ENCODE measurements around the gene SYT1.

SYT1 gene

GRCh38 chr12:79151956-79152355, 287.4 kb downstream of the SYT1 start:
- H3K36me3 Mint-ChIP-seq (ENCODE audit: low read depth) = no peaks in the 10 kb centered on the region
- H3K9me3 Mint-ChIP-seq = no peaks in the 10 kb centered on the region
- H3K27me3 Mint-ChIP-seq = no peaks in the 10 kb centered on the region
- H3K4me3 Mint-ChIP-seq = no peak overlapping the region
- H3K27ac Mint-ChIP-seq = no peak overlapping the region
- no peaks in the 10 kb centered on the region for H3K4me1 Mint-ChIP-seq (ENCODE audit: low read depth)

DNA sequence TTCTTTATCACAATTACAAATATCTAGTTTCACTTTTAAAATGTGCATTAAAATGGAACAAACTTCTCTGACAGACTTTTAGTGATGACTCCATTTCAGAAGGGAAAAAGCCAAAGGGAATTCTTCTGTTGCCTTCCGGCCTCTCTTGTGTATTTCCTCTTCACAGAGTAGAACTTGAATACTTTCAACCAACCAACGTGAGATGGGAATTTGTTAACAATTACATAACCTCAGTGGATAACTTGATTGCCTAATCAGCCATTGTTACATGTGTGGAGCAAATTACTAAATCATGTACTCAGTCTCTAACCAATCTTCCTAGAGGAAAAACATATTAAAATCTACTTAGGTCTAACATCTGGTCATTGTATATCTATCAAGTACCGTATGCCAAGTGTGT, 291.1 kb downstream of the SYT1 start:
- no peak overlapping the region for H3K27ac Mint-ChIP-seq
- no peak overlapping the region for H3K4me3 Mint-ChIP-seq
- H3K27me3 Mint-ChIP-seq = no peaks in the 10 kb centered on the region
- no peaks in the 10 kb centered on the region for H3K36me3 Mint-ChIP-seq (ENCODE audit: low read depth)
- no peaks in the 10 kb centered on the region for H3K4me1 Mint-ChIP-seq (ENCODE audit: low read depth)
- peaks cover 5% of the 10 kb centered on the region for H3K9me3 Mint-ChIP-seq

DNA sequence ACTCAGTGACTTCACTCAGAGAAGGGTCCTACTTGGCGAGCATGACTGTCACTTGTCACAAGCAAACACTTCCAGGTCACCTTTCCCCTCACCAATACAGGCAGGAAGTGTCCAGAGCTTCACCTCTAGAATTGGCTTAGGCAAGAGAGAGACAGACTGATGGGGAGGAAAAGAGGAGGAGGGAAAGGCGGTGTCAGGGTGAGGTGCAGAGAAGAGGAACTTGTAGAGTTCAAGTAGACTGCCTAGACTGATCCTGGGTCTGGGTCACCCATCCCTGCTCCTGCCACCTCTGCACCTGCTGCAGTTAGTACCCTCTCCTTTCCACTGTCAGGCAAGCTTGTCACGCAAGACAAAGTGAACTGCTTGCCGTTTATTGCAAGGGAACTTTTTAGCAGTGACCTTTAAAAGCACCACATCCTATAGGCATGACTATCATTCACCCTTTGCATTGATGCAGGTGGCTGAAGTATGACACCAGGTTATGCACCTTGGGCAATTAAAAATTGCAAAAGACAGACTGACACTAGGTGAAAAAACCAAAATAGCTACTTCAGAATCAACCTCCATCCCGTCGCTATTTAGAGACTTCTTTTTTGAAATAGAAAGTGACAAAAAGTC, 292.4 kb downstream of the SYT1 start:
- Mint-ChIP-seq H3K4me3 (no peak overlapping the region), H3K27me3 (no peaks in the 10 kb centered on the region), H3K27ac (no peak overlapping the region), H3K9me3 (peaks cover 5% of the 10 kb centered on the region), H3K36me3 (ENCODE audit: low read depth) (no peaks in the 10 kb centered on the region), H3K4me1 (ENCODE audit: low read depth) (no peaks in the 10 kb centered on the region)

- no peak overlapping the region for H3K4me3 Mint-ChIP-seq
- peaks cover 5% of the 10 kb centered on the region for H3K9me3 Mint-ChIP-seq
- no peaks in the 10 kb centered on the region for H3K36me3 Mint-ChIP-seq (ENCODE audit: low read depth)
- H3K4me1 Mint-ChIP-seq (ENCODE audit: low read depth) = no peaks in the 10 kb centered on the region
- no peak overlapping the region for H3K27ac Mint-ChIP-seq
- no peaks in the 10 kb centered on the region for H3K27me3 Mint-ChIP-seq
Observed at GRCh38 chr12:79161249-79161934, 296.8 kb downstream of the SYT1 start.

DNA sequence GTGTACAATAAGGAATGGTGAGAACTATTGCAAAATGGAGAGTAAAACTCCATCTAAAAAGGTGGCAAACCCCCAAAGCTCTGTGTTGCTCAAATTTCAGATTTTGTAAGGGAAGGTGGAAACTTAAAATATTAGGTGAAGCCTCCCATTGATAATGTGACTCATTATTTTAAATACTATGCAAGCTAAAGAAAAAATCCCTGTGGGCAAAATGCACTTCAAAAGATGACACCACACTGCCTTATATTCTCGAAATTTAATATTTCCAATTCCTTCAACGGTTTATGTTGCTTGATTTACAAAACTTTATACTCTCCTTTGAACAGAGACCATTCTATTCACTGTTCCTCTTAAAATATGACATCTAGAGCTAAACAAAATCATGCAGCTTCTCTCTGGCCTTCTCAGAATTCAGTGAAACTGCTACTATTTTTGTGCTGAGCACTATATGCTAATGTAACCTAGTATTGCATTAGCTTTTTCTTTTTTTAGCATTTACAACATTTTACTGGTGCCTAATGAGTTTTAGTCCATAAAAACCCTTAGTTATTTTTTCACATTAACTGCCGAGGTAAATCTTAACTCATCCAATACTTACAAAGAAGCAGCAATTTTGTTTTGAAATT, 297.7 kb downstream of the SYT1 start:
- Mint-ChIP-seq H3K9me3 (peaks cover 5% of the 10 kb centered on the region), H3K27ac (no peak overlapping the region), H3K4me1 (ENCODE audit: low read depth) (no peaks in the 10 kb centered on the region), H3K27me3 (no peaks in the 10 kb centered on the region), H3K4me3 (no peak overlapping the region), H3K36me3 (ENCODE audit: low read depth) (no peaks in the 10 kb centered on the region)

GRCh38 chr12:79162948-79163347, 298.4 kb downstream of the SYT1 start:
- Mint-ChIP-seq H3K27ac (no peak overlapping the region), H3K4me3 (no peak overlapping the region), H3K36me3 (ENCODE audit: low read depth) (no peaks in the 10 kb centered on the region), H3K4me1 (ENCODE audit: low read depth) (no peaks in the 10 kb centered on the region), H3K27me3 (no peaks in the 10 kb centered on the region), H3K9me3 (peaks cover 5% of the 10 kb centered on the region)

DNA sequence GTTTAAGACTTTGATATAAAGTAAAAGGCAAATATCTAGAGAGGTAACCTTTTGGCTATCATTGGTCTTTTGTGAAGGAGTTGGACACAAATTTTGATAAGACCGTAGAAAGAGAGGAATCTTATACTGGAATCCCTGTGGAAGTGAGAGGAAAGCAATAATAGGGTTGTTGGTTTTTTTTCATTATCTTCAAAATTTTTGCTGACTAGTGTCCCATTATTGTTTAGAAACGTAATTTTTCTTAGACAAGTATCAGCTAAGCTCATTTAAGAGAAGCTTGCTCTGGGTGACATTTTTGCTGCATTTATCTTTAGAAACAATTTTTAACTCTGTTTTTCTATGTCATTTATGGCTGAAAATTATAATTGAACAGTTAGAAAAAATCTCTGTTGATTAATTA, 300.3 kb downstream of the SYT1 start:
- Mint-ChIP-seq H3K9me3 (peaks cover 7% of the 10 kb centered on the region), H3K27me3 (no peaks in the 10 kb centered on the region), H3K36me3 (ENCODE audit: low read depth) (no peaks in the 10 kb centered on the region), H3K4me3 (no peak overlapping the region), H3K27ac (no peak overlapping the region), H3K4me1 (ENCODE audit: low read depth) (no peaks in the 10 kb centered on the region)

GRCh38 chr12:79168687-79169086, 304.1 kb downstream of the SYT1 start:
- Mint-ChIP-seq H3K4me3 (no peak overlapping the region), H3K4me1 (ENCODE audit: low read depth) (no peaks in the 10 kb centered on the region), H3K36me3 (ENCODE audit: low read depth) (no peaks in the 10 kb centered on the region), H3K27ac (no peak overlapping the region), H3K9me3 (peaks cover 3% of the 10 kb centered on the region), H3K27me3 (no peaks in the 10 kb centered on the region)

GRCh38 chr12:79174626-79175025, 310.1 kb downstream of the SYT1 start:
- H3K36me3 Mint-ChIP-seq (ENCODE audit: low read depth) = no peaks in the 10 kb centered on the region

DNA sequence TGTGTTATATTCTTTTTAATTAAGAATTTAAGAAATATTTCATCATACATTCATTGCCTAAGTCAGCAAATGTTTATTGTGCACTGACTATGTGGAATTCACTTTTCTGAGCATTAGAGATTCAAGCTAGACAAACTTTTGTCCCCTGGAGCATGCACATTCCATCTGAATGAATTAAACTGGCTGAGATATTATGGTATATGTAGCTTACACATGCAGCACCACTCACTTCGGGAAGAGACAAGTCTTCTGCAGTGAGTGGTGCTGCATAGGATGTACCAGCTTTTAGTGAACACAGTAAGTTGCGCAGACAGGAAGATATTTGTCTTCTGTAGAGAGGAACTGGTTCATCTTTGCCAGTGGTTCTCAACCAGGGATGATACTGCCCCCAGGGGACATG, 318.4 kb downstream of the SYT1 start:
- no peak overlapping the region for H3K4me3 Mint-ChIP-seq
- H3K27me3 Mint-ChIP-seq = no peaks in the 10 kb centered on the region
- H3K4me1 Mint-ChIP-seq (ENCODE audit: low read depth) = no peaks in the 10 kb centered on the region
- peaks cover 2% of the 10 kb centered on the region for H3K9me3 Mint-ChIP-seq
- H3K27ac Mint-ChIP-seq = no peak overlapping the region
- no peaks in the 10 kb centered on the region for H3K36me3 Mint-ChIP-seq (ENCODE audit: low read depth)

More at GRCh38 chr12:79174626-79175025, 310.1 kb downstream of the SYT1 start:
- Mint-ChIP-seq H3K4me1 (ENCODE audit: low read depth) (no peaks in the 10 kb centered on the region), H3K27me3 (no peaks in the 10 kb centered on the region), H3K9me3 (peaks cover 7% of the 10 kb centered on the region), H3K4me3 (no peak overlapping the region), H3K27ac (no peak overlapping the region)

DNA sequence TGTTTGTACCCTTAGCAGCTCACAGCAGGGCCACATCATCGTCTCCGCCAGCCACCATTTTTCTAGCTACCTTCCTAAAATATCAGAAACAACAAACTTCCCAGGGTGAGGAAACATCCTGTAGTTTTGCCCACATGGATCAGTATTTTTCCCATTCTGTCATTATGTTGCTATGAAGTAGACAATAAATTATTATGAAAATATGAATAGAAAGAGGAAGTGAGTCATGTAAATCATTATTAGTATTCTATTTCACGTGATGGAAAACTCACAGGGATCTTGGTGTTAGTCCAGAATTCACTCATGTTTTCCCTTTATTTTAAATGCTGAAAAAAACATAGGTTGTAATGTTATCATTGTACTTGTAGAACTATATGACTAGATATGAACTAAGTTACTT, 319.4 kb downstream of the SYT1 start:
- Mint-ChIP-seq H3K27me3 (no peaks in the 10 kb centered on the region), H3K4me3 (no peak overlapping the region), H3K27ac (no peak overlapping the region), H3K4me1 (ENCODE audit: low read depth) (no peaks in the 10 kb centered on the region), H3K9me3 (no peaks in the 10 kb centered on the region), H3K36me3 (ENCODE audit: low read depth) (no peaks in the 10 kb centered on the region)

DNA sequence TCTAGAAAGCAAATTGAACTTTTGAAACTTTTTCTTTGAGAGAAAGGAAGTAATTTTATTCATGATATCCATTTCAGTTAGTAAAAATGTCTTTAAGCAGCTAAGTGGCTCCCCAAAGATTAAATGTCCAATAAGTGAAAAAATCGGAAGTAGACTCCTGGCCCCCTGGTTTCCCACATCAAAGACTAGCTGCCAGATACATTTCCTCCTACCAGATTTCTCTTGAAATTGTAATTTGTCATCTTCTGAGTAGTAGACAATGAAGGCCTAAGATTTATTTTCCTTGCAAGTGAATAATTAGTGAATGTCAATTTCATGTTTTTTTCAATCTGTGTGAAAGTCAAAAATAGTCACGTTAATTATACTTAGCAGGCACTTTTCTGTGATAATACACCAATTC, 321.9 kb downstream of the SYT1 start:
- H3K27ac Mint-ChIP-seq = no peak overlapping the region
- H3K27me3 Mint-ChIP-seq = no peaks in the 10 kb centered on the region
- H3K36me3 Mint-ChIP-seq (ENCODE audit: low read depth) = no peaks in the 10 kb centered on the region
- H3K9me3 Mint-ChIP-seq = peaks cover 4% of the 10 kb centered on the region
- H3K4me1 Mint-ChIP-seq (ENCODE audit: low read depth) = no peaks in the 10 kb centered on the region
- no peak overlapping the region for H3K4me3 Mint-ChIP-seq

- Mint-ChIP-seq H3K4me1 (ENCODE audit: low read depth) (no peaks in the 10 kb centered on the region), H3K27me3 (no peaks in the 10 kb centered on the region), H3K9me3 (peaks cover 4% of the 10 kb centered on the region), H3K4me3 (no peak overlapping the region), H3K27ac (no peak overlapping the region), H3K36me3 (ENCODE audit: low read depth) (no peaks in the 10 kb centered on the region)
Observed at GRCh38 chr12:79187032-79187431, 322.5 kb downstream of the SYT1 start.

- Mint-ChIP-seq H3K27ac (no peak overlapping the region), H3K4me1 (ENCODE audit: low read depth) (no peaks in the 10 kb centered on the region), H3K4me3 (no peak overlapping the region), H3K9me3 (peaks cover 4% of the 10 kb centered on the region), H3K27me3 (no peaks in the 10 kb centered on the region), H3K36me3 (ENCODE audit: low read depth) (no peaks in the 10 kb centered on the region)
Observed at GRCh38 chr12:79191391-79191790, 326.8 kb downstream of the SYT1 start.

DNA sequence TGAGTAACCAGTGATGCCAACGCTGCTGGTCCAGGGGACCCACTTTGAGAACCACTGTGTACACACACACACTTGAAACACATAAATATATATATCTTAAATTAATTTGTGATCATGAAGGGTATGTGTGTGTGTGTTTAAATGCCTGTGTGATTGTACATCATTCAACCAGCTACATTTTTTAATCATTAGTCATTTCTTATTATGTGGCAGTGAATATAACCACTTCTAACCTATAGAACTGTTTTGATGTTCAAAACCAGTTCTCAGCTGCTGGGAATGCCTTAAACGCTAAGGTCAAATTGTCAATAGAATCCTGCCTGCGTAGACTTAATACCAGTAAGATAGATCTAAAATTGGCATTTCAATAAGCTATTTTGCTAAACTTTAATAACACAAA, 330.0 kb downstream of the SYT1 start:
- Mint-ChIP-seq H3K27me3 (no peaks in the 10 kb centered on the region), H3K4me1 (ENCODE audit: low read depth) (no peaks in the 10 kb centered on the region), H3K27ac (no peak overlapping the region), H3K9me3 (peaks cover 4% of the 10 kb centered on the region), H3K36me3 (ENCODE audit: low read depth) (no peaks in the 10 kb centered on the region), H3K4me3 (no peak overlapping the region)

DNA sequence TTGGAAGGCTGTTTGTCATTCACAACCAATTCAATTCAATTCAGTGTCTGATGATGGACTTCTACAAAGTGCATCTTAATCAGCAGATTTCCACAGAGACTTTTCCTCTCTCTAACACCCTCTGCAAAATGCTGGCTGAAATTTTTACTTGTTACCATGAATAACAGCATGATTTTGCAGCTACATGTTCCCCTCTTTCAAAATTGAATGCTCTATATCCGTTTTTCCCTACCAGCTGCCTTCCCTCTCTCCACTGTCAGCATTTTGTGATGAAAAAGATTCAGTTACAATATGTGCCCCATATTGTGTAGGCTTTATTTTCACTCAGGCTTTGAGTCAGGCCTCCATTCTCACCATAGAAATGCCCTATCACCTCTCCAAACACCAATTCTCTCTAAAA, 334.6 kb downstream of the SYT1 start:
- H3K4me1 Mint-ChIP-seq (ENCODE audit: low read depth) = no peaks in the 10 kb centered on the region
- H3K27me3 Mint-ChIP-seq = no peaks in the 10 kb centered on the region
- H3K4me3 Mint-ChIP-seq = no peak overlapping the region
- no peak overlapping the region for H3K27ac Mint-ChIP-seq
- H3K9me3 Mint-ChIP-seq = no peaks in the 10 kb centered on the region
- no peaks in the 10 kb centered on the region for H3K36me3 Mint-ChIP-seq (ENCODE audit: low read depth)

Measured in stimulated activated naive CD8-positive, alpha-beta T cell treated with anti-CD3 and anti-CD28 coated beads, Interleukin-15, Interleukin-2, amounts not matched to agents 100 ng/mL and 50 ng/mL, for 24 hours (primary cell).